GM21825 (cell line): Measurements from ENCODE around the gene KIF26A.

Experiments used
- ATAC-seq: cut with Tn5 transposase; IDR thresholded peaks from one replicate; pipeline ENCODE4 v1.9.1; 2021; ENCODE audit warnings: mild to moderate bottlenecking, moderate library complexity; ENCODE audit not compliant: unreplicated experiment

Gene KIF26A

DNA sequence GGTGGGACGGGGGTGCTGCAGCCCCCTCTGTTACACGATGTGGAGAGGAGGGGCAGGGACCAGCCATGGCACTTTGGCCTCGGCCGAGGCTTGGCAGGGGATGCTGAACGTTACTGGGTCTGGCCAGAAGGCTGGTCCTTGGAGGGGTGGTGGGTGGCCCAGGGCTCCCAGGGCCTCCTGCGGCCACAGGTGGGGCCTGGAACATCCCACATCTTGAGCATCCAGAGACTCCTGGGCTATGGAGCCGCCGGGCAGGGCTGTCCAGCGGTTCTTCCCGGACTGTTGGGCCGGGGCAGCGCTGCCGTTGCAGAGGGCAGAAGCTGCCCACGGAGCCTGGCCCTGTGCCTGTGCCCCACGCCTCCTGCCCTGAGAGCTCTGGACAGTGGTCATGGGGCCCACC is 15.9 kb downstream of the KIF26A start:
- no peak for ATAC-seq

DNA sequence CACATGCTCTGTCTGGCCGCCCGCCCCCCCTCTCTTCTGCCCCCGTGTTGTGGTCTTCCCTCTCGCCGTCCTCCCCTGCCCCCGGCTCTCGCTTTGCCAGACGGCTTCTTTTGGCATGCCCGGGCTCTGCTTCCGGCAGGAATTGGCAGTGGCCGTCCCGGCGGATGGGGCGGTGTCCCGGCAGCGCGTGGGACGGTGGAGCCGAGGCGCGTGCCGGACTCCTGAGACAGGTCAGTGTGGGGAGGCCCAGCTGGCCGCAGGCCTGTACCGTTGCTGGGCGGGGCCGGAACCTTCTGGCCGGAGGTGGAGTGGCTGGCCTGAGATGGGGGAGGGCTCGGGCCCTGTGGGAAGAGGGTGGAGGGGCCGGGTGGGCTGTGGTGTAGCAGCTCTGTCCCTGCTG is 17.1 kb downstream of the KIF26A start:
- ATAC-seq, result no peak

DNA sequence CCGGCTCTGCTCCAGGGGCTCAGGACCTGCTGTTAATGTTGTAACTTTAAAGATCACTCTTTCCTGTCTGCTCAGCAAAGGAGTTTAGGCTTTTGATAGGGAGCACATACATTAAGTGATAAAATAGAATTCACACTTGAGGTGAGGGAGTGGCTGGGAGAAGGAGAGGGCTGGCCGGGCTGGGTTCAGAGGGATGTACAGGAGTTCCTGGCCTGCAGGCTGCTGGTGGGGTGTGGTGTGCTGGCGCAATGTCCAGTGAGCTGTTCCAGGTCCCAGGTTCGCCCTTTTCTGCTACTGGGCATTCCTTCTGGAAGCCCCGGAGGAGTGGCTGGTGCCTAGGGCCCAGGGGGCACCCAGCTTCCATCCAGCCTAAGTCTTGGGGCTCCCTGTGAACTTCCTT is 17.8 kb downstream of the KIF26A start:
- no peak for ATAC-seq

DNA sequence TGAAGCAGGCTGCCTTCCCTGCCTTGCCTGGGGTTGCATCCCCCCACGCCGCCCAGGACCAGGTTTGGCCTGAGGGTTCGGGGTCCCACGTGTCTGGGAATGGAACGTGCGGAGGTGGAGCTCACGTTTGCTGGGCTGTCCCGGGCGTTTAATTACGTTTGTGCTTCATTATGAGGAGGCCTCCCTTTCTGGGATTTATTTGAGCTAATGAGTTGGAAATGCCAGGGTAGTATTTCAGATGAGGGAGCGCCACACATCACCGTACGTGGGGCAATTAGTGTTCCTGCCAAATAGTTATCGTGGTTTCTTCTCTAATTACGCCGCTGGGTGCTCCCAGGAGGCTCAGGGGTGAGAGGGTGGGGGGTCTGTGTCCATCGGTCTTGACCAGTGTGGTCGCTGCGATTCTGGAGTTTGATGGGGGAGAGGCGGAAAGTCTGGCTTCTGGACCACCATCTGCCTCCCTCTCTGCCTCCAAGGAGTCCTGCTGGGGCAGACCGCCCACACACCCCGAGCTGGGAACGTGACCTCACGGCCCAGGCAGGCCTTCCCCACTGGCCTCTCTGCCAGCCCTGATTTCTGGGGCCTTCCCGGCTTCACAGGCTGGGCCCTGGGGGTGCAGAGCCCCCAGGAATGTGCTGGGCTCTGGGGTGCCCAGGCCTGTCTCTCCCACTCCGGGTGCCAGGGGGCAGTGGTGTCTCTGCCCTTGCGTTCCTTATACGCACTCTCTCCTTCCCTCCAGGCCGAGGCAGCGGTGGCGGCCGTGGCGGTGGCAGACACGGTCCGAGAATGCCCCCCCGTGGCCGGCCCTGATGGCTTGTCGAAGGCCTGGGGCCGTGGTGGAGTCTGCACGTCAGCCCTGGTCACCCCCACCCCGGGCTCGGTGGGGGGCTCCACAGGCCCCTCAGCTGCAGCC is 18.9 kb downstream of the KIF26A start:
- no peak for ATAC-seq

DNA sequence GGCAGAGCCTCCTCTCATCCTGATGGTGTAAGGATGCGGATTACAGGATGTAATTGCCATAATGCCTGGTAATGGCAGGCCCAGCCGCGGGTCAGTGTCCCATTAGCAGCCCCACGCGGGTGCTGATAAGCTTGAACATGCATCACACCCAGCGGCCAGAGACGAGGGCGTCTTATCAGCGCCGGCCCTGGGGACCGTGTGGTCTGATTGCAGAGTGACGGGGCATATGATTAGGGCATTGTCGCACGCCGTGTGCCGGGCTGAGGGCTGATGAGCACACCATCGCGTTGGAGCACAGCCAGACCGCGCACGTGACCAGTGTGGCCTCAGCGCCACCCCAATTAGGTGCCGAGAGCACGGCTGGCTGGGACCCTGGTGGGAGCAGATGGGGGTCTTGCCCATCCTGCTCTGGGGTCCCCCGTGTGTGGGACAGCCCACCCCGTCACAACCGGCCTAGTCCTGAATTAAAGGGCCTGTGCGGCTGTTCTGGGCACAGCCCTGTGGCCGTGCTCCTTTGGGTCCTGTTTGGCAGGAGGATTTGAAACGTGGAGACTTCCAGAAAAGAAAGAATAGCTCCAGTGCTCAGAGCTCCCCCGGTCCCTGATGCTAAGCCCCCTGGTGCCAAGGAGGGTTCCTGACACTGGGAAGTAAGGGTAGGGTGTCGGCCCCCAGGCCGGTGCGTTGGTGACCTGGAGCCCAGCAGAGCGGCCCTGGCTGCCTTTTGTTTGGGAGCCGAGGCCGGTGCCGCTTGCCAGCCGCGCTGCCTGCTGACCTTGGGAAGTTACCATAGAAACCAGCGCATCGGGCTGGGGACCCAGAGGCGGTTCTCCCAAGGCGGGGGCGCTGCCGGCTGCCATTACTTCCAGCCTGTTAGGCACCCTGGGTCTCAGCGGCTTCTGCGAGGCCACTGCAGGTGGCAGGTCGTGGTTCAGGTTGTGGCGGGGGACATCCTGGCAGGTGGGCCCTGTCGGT is 20.7 kb downstream of the KIF26A start:
- ATAC-seq, result no peak

DNA sequence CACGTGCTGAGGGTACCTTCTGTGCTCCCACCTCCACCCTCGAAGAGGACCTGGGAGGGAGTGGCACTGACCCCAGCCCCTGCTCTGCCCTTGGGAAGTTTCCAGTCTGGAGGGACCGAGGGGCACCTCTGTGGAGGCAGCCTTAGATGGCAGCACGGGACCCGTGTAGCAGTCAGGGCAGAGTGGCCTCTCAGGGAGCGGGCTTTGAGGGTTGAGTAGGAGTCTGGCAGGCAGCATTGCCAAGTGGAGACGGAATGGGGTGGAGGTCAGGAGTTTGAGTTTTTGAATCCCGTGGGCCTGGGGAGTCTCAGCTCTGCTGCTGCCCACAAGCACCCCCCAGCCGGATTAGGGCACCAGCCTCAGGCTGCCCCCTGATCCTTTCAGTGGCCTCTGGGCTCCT is 21.6 kb downstream of the KIF26A start:
- no peak for ATAC-seq

DNA sequence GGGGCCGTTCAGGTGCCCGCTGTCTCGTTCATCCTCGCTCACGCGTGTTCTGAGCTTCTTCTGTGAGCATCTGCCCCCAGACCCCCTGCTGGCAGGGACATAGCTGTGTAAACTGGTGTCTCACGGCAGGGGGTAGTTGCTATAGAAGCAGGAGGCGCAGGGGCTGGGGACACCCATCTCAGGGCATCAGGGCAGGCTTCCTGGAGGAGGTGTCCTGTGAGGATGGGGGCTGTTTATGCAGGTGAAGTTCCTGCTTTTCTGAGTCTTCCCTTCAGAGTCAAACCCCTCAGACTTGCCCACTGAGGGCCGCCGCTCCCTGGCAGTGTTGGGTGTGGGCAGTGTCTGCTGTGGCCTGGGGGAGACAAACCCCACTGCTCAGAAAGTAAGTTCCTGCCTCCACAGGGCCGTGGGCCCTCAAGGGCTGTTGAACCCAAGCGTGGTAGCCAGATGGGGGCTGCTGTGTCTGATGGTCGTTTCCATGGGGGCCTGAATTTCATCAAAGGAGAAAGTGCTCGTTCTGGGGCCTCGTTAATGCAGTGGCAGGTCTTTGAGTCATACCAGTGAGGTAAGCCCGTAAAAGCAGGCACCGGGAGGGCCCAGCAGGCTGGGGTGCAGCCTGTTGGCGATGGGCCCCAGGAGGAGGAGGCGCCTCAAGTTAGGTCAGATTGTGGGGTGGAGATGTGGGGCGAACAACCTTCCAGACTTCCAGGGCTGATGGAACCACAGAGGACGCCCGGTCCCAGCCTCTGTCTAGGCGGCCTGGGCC is 23.4 kb downstream of the KIF26A start:
- ATAC-seq, result no peak

DNA sequence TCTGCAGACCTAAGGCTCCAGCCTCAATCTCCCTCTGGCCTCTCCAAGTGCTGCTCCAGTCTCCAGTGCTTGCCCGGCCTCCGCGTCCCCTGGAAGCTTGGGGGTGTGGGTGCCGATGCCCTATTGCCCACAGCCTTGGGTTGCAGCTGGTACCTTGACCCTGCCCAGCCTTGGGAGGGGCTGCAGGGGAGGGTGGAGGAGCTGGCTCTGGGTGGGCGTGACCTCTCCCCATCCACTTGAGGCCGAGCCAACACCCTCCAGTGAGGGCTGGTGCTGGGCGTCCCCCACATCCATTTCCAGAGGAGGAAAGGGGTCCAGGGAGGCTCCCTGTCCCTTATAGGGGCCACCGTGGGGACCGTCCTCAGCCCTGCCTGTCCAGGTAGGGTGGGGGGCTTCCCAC is 24.1 kb downstream of the KIF26A start:
- no peak for ATAC-seq

DNA sequence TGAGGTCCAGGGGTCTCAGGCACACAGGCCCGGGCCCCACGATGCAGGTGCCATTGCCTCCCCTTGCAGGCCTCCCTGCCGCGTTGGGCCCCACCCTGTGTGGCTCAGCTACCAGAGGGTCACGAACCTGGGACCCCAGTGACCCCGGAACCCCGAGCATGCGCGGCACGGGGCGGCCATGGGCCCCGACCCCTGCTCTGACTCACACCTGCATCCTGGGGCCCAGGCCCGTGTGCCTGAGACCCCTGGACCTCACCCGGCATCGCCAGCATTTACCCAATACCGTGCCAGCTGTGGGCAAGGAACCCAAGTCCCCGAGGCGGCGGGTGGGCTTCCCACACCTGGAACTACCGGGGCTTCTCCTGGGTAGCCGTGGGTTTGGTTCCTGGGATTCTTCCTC is 25.2 kb downstream of the KIF26A start:
- ATAC-seq, result no peak

DNA sequence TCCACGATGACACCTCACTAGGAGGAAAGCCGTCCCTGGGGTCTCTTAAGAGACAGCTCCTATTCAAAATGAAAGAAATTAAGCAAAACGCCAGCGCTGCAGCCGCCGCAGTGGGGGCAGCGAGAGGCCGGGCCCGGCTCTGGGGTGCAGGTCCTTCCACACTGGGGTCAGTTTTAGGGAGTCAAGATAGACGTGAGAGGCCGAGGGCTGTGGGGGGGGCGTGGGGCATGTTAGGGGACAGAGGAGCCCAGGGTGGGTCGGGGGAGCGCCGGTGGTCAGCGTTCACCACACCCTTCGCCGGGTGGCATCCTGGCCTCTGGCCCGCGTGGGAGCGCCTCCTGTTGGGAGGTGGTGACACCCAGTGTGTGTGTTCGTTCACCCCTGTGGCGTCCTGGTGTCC is 25.7 kb downstream of the KIF26A start:
- ATAC-seq, result no peak

DNA sequence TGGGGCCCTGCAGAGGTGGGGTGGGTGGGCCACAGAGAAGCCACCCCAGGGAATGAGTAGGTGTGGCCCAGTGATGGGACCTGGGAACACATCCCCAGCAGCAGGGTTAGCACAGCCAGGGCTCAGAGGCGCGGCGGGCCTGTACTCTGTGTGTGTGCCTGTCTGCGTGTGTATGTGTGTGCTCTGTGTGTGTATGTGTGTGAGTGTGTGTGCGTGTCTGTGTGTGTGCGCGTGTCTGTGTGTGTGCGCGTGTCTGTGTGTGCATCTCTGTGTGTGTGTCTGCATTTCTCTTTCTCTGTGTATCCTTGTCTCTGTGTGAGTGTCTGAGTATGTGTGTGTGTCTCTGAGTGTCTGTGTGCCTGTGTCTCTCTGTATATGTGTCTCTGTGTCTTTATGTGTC is 26.1 kb downstream of the KIF26A start:
- no peak for ATAC-seq

DNA sequence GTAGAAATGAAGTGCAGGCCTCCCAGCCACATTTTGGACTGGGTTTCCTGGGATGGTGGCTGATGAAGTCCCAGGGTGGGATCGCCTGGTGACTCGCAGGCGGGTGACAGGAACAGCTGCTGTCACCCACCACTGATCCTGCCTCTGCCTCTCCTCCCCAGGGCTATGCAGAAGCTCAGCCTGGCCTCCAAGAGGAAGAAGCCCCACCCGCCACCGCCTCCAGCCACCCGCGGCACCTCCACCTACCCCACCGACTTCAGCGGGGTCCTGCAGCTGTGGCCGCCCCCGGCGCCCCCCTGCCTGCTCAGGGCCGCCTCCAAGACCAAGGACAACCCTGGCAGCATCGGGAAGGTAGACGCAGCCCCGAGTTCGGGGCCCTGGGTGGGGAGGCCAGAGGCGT is 28.3 kb downstream of the KIF26A start:
- ATAC-seq, result no peak

DNA sequence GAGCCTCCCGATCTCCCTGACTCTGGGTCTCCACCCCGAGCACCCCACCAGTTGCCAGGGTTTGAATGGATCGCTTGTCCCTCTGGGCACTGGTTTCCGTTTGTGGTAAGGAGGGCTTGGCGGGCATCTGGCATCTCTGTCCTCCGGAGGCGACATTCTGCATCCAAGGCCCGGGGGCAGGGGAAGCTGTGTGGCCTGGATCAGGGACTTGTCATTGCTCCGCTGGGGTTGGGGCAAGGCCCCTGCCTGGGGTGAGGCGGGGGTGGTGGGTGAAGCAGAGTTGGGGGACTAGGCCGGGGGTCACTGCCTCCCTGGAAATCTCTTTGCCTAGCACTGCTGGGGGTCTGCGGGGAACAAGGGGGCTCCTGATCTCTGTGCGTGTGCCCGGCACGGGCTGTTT is 30.2 kb downstream of the KIF26A start:
- ATAC-seq, result no peak

DNA sequence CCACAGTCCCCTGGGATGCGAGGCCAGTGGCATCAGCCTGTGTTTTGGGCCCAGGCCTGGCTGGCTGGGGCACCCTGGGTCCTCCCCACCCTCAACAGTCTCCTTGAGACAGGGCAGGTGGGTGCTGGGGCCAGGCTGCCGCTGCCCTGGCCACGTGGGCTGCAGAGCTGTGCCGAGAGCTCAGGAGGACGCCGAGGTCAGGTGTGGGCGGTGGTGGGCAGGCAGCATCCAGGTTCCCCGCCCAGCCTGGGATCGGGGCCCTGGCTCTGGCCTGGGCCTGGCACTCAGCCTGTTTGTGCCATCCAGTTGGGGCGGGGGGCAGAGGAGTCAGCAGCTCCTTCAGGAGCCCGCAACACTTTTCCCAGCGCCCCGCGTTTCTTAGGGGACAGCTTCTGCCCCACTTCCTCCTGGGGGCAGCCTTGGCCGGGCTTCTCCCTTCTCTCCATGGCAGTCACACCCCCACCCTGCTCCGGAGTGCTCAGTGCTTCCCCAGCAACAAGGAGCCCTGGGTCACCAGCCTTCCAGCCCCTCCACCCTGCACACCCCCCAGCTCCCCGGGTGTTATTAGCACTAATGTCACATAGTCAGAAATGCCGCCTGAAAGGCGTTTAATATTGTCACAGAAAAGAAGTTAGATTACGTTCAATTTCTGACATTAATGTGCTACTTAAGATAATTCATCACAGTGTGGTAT is 30.8 kb downstream of the KIF26A start:
- no peak for ATAC-seq

DNA sequence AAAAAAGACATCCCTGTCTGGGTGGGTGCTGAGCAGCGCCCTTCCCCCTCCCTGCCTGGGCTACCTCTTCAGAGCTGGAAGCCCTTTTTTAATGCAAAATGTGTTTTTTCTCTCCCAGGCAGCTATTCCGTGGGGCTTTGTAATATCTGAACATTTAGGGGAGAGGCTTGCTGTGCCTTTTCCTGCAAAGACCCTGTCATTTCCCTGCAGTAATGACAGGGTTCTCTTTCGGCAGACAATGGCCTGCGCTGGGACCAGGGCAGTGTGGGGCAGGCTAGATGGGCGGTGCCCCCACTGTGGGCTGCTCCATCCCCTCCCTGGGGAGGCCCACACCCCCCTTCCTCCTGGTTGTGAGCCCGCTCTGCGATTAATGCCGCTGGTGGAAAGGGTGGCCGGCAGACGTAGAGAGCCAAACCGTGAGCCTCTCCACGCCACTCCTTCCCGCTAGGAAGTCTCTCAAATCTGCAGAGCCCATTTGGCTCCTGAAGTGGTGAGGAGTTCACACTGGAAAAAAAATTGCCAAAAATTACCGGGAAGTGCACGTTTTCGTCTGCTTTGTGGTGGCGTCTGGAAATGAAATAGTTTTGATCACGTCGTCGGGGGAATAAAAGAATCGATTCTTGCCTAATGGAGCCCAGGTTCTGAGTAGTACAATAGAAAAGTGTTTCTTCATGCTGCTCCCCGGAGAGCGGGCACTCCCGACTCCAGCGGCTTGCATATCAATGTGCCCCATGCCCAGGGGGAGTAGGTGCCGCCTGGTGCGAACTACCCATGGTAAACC is 31.5 kb downstream of the KIF26A start:
- ATAC-seq, result no peak

DNA sequence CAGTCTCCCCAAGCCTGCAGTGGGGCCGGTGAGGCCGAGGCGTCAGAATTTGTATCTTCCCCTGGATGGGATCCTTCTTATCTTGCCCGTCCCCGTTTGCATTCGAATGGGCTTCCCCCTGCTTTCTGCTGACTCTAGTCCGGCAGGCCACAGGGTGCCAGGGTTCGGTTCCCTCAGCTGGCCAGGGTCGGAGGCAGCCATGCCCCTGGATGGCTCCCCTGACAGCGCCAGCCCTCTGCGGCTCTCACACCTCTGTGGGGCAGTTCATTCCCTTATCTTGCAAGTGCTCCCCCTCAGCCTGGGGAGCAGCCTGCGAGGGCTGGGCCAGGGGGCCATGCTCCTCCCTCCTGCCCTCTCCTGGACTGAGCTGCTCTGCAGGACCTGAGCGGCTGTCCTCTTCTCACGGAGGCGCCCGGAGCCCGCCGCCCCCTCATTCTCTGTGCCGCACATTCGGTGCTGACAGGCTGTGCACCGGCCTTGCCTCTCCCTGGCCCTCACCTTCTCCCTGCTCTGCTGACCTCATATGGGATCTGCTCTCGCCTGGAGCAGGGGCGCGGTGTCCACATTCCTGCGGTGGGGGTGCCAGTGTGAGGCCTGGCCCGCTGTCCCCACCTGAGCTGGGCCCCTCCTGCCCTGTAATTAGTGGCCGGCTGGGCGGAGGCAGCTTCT is 32.8 kb downstream of the KIF26A start:
- no peak for ATAC-seq

DNA sequence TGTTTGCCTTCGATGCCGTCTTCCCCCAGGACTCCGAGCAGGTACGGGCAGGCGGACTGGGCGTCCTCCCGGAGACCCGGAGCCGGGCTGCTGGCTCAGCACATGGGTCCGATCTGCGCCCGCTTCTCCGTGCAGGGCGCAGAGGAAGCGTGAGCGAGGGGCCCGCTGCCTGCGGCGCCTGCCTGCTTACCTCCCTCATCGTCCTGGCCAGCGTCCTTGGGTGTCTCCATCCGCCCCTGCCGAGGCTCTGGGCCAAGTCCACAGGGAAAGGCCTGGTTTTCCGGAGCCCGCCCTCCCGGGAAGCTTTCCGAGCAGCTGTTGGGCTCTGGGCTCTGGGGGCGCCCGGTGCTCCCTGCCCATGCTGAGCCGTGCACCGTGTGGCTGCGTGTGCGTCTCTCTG is 33.5 kb downstream of the KIF26A start:
- ATAC-seq, result no peak

DNA sequence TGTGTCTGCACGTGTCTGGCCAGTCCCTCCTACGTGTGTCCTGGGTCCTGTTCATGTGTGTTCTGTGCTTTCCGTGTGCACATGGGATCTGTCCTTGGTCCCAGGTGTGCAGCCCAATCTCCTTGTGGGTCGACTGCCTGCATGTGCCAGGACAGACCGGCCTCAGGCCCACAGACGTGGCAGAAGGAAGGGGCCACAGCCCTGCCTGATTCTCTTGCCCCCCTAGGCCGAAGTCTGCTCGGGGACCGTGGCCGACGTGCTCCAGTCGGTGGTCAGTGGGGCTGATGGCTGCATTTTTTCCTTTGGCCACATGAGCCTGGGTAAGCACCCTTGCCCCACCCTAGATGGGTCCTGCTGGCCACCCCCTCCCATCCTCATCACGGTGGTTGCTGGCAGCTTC is 34.0 kb downstream of the KIF26A start:
- ATAC-seq, result no peak

DNA sequence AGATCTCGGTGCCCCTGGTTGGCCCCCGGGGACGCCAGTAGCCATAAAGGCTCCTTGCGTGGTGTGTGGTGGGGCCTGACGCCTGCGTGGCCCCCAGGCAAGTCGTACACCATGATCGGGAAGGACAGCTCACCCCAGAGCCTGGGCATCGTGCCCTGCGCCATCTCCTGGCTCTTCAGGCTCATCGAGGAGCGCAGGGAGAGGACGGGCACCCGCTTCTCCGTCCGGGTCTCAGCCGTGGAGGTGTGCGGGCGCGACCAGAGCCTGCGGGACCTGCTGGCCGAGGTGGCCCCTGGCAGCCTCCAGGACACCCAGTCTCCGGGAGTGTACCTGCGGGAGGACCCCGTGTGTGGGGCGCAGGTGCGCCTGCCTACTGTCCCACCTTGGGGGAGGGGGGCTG is 34.5 kb downstream of the KIF26A start:
- no peak for ATAC-seq
